HG02798 (cell line): Measurements from ENCODE around the gene ARHGAP42.
A peak's percentile ranks its signal among the peaks of the same experiment; 100 is the strongest.

Source experiments
- ATAC-seq: cut with Tn5 transposase; IDR thresholded peaks from one replicate; pipeline ENCODE4 v1.9.1; 2021; ENCODE audit warnings: mild to moderate bottlenecking; ENCODE audit not compliant: unreplicated experiment, poor library complexity

Gene ARHGAP42

GRCh38 chr11:100827934-100828661 lies 141.0 kb downstream of the ARHGAP42 start:
- ATAC-seq, result peak; percentile 73

GRCh38 chr11:100830274-100830673 lies 143.2 kb downstream of the ARHGAP42 start:
- no peak for ATAC-seq

GRCh38 chr11:100830978-100831732 lies 144.1 kb downstream of the ARHGAP42 start:
- ATAC-seq, result no peak

DNA sequence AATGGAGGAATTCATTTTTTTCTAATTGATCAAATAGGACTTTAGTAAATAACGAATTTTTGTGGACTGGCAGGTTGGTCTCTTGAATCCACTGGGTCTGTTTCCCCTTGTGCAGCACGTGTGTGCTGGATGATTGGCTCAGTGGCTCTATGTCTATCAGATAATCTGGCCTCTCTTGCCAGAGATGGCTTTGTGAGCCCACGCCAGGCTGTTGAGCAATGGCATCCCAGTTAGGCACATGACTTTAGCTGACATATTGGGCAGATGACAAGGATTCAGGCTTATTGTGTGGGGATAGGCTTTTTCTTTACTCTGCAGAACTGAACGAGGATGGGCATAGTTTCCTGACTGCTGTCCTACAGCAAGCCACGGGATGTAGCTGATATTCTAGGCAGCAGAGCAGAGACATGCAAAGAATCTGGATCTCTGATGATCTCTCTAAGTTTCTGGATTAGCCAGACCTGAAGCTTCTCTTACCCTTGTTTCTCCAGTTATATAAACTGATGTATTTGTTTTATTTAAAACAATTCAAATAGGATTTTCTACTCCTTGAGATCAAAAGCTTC lies 144.9 kb downstream of the ARHGAP42 start:
- no peak for ATAC-seq

DNA sequence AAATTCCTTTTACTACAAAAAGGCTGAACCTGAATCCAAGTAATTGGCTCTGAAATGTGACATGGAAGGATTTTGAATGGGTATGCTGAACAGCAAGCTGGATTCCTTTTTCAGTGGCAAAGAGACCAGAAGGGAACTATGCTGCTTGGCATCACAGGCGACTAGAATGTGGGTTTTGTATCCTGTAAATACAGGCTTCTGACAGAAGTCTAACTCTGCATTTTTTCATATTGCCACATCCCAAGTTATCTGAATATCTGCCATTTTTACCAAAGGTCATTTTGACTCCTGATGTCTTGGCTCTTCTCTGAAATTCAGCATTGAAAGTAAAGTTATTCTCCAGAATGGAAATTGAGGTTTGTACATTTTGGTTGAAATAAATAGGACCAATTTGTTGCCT lies 145.7 kb downstream of the ARHGAP42 start:
- ATAC-seq, result no peak

- ATAC-seq, result no peak
These were observed 146.2 kb downstream of the ARHGAP42 start for GRCh38 chr11:100833276-100833675.

GRCh38 chr11:100835854-100836253 lies 148.8 kb downstream of the ARHGAP42 start:
- ATAC-seq, result no peak

DNA sequence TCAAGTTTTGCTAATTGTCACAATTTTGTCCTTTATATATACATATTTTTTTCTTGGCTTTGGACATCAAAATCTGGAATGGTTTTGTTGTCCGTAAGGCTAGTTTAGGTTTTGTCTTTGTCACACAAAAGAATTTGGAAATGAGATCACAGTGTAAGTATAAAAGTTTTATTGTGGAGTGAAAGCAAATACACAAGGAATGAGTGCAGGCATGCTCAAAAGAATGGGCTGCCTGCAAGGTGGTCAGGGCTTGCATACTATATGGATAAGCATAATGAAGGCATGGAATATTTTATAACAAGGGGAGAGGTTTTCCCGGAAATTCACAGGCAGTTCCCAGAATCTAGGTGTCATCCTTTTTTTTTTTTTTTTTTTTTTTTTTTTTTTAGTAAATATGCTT lies 150.2 kb downstream of the ARHGAP42 start:
- ATAC-seq, result no peak

DNA sequence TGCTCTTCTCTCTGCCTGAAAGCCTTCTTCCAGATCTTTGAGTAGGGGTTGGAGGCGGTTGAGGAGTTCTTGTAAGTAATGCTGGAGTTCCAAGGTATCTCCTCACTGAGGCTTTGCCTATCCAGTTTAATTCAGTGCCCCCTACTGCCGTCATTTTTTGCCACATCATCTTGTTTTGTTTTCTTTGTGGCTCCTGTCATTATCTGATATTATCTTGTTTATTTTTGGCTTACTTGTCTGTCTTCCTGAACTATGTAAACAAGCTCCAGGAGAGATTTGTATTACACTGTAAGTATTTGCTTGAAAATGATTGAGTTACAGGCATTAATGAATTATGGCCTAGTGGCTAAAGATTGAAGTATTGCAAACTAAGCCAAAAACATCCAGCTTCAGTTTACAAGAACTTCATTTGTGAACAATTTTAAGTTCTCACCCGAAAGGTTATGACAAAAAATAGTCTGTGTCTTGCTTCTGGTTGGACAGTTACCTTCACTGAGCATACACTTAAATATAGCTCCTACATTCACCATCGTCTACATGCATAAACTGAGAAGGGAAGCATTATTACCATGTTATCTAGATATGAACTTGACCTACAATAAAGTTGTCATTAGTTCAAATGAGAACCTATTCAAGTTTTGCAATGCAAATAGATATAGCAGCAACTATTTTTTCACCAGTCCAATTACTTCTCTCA lies 154.8 kb downstream of the ARHGAP42 start:
- no peak for ATAC-seq

DNA sequence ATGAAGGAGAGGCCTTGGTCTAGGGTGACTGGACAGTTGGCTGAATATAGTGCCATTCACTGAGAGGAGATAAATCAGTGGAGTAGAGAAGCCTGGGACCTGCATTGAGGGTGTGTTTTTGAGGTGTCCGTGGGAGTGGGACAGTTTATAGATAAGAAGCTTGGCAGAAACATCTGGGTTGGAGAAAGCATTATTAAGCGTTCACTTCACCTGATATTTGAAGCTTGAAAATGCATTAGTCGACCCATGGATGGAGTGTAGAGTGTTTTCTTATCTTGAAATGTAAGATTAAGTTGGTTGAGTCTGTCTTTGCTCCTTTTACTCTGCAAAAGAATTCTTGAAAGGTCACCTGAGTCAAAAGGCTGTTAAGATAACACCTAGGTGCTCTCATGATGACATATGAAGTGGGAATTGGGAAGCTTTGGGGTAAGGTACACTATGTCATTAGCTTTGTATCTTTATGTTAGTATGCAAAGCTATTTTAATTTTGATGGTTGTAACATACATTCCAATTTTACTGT lies 160.7 kb downstream of the ARHGAP42 start:
- ATAC-seq, result no peak

- no peak for ATAC-seq
These were observed 162.2 kb downstream of the ARHGAP42 start for GRCh38 chr11:100849009-100849900.

GRCh38 chr11:100849901-100850235 lies 162.8 kb downstream of the ARHGAP42 start:
- no peak for ATAC-seq

DNA sequence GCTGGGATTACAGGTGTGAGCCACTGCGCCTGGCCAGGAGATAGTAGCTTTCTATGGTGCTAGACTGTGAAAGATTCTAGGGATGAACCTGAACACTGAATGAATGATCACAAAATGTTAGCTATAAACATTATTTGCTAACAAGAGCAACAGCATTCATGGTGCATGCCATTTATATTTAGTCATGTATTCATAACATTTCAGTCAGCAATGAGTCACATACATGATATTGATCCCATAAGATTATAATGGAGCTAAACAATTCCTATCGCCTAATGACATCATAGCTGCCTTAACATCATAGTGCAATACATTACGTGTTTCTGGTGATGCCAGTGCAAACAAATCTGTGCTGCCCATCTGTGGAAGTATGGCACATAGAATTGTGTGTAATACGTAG lies 164.1 kb downstream of the ARHGAP42 start:
- no peak for ATAC-seq

DNA sequence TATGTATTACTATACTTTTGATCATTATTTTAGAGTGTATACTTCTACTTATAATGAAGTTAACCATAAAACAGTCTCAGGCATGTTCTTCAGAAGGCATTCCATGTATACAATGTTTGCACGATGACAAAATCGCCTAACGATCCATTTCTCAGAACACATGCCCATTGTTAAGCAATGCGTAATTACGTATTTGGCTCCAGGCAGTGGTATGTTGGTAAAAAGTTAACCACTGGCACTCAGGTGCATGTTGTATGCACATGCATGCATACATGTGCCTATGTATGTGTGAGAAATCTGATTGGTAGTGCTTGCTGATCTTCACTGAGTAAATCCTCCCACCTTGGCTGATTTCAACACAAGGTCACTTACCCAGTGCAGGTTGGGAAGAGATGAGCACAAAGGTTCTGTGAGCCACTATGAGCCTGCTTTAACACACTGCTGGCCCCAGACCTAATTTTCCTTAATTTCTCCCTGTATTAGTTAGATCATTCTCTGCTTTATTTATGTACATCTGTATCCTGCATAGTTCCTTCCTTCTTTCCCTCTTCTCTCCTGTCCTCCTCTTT lies 164.6 kb downstream of the ARHGAP42 start:
- ATAC-seq, result no peak

GRCh38 chr11:100855466-100856067 lies 168.5 kb downstream of the ARHGAP42 start:
- no peak for ATAC-seq

GRCh38 chr11:100857236-100858005 lies 170.3 kb downstream of the ARHGAP42 start:
- no peak for ATAC-seq

- ATAC-seq, result no peak
These were observed 173.4 kb downstream of the ARHGAP42 start for GRCh38 chr11:100860318-100861155.
